EL (cell line): ENCODE results near the gene TMEM247.
"Not testable (repeated sequence)": the region's sequence is repeated elsewhere in the genome, so short reads cannot be mapped to it uniquely, and the experiment has no call there.

ENCODE experiments used
- DNase-seq: peaks from one replicate; pipeline ENCODE4 v3.0.0-alpha.2; 2016

Gene TMEM247

DNA sequence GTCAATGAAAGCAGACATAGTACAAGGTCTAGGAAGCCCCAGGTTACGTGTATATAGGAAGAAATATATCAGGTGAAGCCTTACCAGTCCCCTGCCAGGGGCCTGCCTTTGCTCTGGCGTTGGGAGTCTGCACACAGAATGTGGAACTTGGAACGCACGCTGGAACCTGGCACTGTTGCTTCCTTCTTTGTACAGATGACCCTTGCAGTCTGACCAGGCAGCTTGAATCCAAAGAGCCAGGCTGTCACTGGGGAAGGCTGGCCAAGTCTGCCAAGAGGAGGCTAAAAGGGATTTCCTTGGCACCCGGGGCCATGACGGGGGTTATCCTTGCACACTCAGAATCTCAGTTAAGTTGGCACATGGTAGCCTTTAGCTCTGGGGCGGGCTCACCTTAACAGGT, 39.5 kb downstream of the TMEM247 start:
- DNase-seq = no peak

DNA sequence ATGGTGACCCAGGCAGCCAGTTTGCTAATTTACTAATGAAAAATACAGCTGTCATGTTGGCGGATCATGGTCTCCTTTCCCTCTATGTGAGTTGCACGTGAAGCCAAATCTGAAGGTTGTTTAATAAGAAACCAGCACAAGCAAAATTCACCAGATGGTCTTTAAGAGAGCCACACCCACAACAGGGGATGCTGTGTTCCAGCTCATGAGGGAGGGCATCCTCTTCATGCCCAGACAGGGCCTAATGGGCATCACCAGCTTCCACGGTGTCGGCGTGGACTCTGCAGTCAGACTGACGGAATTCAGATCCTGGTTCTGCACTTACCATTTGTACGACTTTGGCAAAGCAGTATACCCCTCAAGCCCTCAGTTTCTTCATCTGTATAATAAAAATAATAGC, 39.9 kb downstream of the TMEM247 start:
- no peak for DNase-seq

DNA sequence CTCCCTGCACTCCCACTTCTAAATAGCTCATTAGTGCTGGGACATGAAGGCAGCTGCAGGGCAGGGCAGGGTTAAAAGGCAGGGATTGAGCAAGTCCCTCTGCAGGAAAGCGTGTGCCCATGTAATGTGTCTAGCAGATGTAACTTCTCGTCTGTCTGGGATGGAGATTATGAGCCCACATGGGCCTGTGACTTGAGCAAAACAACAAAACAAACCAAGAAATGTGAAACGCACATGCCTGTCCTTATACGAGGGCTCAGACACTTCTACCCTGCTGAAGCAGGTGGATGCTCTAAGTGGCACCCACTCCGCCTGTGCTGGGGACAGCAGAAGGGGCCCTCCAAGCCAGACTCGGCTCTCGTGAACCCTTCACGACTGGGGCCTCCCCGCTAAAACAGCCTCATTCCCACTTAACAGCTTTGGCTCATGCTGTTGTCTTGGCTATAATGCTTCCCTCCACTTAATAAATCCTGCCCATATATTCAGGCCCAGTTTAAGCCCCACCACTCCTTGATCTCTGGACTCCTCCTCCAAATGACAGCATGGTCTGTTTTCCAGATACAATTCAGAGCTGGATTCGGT, 40.9 kb downstream of the TMEM247 start:
- DNase-seq = no peak

DNA sequence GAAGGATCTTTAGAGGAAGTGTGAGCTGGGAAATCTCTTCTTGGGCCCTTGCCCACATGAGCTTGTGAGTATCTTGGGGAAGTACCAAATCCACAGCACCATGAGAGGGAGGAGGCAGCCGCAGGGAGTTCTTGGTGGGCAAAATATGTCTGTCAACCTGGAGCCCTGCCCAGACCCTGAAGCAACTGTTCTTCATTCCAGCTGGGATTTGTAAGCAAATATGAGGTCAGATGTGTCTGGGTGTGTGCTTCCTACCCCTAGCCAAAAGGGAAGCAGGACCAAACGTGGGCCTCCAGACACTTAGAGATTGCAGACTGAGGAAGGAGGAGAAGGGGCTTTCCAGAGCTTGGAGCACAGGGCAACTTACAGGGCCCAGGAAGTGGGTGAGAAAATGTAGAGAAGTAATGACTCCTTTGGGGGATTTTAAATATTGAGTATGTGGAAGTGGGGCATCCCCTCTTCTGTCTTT, 41.9 kb downstream of the TMEM247 start:
- peak; percentile 62 for DNase-seq

DNA sequence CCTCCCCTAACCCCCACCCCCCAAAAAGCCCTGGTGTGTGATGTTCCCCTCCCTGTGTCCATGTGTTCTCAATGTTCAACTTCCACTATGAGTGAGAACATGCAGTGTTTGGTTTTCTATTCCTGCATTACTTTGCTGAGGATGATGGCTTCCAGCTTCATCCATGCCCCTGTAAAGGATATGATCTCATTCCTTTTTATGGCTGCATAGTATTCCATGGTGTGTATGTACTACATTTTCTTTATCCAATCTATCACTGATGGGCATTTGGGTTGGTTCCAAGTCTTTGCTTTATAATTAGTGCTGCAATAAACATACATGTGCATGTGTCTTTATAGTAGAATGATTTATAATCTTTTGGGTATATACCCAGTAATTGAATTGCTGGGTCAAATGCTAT, 43.0 kb downstream of the TMEM247 start:
- DNase-seq = not testable (repeated sequence)

DNA sequence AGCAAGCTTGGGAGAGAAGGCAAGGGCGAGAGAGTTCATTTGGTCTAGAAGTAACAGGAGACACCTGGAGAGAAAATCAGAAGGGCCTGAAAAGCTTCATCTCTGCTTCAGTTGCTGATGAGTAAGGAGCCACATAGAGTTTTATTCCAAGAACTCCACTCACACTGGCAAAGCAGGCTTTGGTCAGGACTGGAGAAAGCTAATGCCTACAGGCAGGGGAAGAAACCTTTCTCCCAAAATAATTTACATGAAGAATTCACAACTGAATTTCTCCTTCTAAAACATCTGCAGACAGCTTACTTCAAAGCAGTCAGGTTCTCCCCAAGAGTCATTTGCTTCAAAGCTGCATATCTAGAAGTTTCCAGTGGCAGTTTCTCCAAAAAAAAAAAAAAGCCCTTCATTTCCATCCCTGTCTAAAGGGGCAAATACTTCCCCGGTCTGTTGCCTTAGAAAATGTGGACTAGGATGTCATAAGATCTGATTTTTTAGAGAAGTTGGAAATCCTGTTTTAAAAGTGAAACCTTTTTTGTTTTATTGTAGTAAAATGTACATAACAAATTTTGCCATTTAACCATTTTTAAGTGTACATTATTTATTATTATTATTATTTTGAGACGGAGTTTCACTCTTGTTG, 46.3 kb downstream of the TMEM247 start:
- DNase-seq = no peak

DNA sequence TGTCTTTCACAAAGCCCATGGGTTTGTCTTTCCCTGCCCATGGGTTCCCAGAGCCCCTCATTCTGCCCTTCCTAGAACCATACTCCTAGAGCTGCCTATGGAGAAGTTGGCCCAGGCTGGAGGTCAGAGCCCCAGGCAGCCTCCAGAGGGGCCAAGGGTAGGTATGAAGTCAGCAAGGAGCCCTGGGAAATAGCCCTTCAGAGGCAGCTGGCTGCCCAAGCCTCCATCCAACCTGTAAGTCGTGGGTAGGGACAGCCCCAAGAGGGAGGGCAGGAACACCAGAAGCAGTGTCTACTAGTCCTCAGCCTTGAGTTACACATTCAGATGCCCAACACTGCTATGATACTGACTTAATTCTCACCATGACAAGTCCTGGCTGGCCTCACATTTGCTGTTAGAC, 49.5 kb downstream of the TMEM247 start:
- DNase-seq = no peak

DNA sequence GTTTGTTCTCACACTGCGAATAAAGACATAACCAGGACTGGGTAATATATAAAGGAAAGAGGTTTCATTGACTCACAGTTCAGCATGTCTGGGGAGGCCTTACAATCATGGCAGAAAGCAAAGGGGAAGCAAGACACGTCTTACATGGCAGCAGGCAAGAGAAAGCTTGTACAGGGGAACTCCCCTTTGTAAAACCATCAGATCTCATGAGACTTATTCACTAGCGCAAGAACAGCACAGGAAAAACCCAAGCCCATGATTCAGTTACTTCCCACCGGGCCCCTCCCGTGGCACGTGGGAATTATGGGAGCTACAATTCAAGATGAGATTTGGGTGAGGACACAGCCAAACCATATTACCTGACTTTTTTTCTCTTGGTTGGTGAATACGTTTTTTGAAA, 51.3 kb downstream of the TMEM247 start:
- no peak for DNase-seq

DNA sequence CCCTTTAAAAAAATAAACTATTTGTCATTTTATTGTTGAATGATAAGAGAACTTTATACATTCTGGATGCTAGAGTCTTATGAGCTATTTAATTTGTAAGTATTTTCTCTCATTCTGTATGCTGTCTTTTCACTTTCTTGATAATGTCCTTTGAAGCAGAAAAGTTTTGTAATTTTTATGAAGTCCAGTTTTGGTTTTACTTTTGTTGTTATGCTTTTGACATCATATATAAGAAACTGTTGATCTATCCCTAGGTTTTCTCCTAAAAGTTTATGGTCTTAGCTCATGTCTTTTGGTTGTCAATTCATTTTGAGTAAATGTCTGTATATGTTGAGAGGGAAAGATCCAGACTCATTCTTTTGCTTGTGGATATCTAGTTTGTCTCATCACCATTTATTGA, 52.5 kb downstream of the TMEM247 start:
- DNase-seq = no peak
